ENCODE data around the gene BRAT1.
A peak's percentile ranks its signal among the peaks of the same experiment; 100 is the strongest.
"Not testable (repeated sequence)": the region's sequence is repeated elsewhere in the genome, so short reads cannot be mapped to it uniquely, and the experiment has no call there.

Gene BRAT1

DNA sequence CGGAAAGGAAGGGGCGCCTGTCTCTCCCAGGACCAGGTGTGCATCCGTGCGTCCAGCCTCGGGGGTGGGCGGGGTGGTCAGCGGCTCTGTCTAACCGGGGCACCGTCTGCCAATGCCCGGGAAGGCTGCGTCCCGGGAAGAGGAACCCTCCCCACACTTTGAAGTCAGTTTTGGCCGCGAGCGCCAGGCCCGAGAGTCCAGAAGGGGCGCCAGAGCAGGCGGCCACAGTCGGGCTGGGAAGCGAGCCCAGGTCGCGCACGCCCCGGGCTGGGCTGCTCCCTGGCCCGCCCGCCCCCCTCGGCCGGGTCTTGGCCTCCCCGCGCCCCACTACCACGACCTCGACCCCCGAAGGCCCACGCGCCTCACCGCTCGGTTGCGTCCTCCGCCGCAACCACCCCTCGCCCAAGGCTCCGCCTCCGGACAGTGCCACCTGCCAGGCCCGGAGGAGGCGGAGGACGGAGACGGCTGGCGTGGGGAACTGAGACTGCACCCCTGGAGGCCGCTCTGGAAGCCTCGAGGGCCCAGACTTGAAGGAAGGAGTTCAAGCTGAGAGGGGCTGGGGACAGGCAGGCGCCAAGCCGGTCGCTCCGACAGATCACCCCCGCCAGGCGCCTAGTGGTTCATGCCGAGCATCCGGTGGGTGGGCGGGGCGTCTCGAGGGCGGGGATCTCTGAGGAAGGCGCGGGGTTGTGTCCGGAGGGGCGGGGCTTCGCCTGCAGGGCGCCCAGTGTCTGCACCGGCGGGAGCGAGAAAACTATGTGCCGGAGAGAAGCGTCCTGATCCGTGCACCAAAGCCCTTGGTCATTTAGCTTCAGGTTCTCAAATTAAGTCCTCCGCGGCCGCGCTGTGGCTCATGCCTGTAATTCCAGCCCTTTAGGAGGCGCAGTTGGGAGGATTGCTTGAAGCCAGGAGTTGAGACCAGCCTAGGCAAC lies at the start of gene BRAT1:
TSS of gene BRAT1 (minus strand) at position 404 of the 932 bp plus-strand sequence. CDS start 1,093 bp downstream, outside the sequence.
- DNase-seq = peak; percentile 85

DNA sequence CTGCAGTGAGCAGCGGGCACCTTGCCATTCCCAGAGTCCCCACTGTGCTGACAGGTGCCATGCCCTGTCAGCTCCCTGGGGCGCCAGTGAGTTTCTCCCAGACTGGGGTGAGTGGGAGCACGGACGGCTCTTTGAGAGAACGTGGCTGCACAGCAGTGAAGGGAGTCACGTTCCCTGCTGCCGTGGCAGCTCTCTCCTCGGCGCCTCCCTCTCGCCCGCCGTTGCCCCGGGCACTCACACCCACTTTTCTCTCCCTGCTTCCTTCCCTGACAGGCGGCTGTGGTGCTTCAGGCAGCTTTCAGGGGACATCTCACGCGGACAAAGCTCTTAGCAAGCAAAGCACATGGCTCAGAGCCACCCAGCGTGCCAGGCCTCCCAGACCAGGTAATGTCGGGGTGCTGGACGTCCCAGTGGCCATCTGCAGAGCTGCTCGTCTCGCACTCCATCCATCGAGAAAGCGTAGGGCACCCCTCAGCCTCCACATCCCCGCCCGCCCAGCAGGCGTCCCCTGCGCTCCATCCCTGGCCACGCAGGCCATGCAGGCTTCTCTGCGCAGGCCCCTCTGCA lies 49.4 kb upstream of the BRAT1 start:
- DNase-seq = no peak

DNA sequence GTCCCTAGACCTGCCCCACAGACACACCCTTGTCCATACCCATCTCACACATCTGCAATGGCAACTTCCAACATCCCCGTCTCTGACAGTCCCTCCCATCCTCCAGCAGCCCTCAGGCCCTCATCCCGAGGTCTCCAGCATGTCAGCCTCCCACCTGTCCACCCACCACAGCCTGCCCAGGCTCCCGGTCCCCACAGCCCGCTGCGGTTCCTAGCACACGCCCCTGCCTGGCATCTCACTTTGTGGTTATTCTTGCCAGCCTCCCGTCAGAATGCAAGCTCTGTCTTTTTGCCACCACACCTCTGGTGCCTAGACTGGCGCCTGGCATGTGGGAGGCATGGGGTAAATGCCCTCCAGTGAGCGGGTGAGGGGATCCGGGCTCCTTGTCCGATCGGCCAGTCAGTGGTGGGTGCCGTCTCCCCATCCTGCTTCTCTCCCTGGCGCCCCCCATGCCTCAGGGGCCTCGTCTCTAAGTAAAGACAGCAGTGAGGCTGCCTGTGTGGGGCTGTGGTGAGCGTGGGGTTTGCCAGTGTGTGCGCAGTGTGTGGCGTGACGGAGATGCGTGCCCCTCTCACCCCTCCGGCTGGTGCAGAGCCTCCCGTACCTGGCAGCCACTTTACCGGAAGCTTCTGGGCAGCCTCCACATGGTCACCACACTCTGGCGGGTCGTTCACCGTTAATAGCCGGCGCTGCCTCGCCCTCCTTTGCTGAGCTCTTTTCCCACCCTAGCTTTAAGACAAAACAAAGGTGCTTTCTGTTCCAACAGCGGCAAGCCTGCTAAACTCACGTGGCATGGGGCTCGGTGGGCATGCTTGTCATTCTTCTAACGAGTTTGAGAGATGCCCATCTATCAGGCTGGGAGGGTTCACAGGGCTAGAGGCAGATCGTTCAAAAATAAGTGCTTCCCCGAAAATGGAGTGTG lies 48.0 kb upstream of the BRAT1 start:
- no peak for DNase-seq

DNA sequence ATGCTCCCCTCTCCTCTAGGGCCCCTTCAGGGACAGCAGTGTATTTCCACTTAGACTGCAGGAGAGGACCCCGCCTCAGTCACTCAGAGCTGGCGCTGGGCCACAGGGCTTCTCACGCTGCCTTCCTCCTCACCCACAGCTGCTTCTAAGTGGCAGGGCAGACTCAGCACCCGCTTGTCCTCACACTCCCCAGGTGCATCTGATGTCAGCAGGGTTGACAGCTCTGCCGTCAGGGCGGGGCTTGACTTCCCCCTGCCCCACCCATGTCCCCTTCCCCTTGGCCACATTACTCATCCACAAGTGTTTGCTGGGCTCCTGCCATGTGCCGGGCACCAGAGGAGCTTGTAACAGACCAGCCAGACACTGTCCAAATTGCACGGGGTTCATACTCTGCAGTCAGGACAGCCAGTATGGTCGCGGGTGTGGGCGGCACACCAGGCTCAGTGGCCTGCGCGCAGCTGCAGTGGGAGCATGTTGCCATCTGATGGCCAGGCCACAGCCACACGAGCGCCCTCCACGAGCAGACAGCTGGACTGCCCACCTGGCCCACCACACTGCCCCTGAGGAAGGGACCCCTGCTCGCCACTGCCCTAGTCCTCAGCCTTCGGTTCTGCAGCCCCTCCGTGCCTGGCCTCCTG lies 47.2 kb upstream of the BRAT1 start:
- DNase-seq = no peak

DNA sequence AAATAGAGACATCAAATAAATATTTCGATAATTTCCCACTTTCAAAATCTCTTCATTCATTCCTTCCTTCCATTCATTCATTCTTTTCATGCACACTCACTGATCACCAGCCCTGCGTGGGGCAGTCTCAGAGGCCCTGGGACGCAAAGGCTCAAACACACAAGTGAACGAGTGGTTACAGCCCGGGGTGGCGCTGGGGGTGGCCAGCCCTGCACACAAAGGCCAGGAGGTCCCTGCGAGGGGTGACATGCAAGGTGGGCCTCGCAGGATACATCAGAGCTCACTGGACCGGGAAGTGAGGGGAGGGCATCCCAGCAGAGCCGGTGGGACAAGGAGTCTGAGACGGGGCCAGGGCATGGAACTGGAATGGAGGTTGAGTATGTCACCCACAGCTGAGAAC lies 46.6 kb upstream of the BRAT1 start:
- no peak for DNase-seq

DNA sequence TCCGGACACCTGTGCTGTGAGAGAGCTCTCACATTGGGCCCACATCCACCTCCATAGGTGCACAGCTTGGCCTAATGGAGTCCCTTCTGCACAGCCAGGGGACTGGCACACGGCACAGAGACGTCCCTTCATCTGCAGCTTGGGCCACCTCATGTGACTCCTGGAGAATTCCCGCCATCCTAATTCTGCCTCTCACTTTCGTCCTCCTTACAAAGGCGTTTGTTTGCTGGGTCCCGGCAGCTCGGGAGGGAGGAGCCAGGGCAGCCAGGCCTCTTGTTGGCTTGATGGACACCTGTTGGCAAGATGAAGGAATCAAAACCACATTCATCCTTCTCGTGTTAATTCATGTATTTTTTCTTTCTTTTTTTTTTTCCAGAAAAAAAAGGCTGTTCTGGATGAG lies 45.7 kb upstream of the BRAT1 start:
- DNase-seq = no peak

DNA sequence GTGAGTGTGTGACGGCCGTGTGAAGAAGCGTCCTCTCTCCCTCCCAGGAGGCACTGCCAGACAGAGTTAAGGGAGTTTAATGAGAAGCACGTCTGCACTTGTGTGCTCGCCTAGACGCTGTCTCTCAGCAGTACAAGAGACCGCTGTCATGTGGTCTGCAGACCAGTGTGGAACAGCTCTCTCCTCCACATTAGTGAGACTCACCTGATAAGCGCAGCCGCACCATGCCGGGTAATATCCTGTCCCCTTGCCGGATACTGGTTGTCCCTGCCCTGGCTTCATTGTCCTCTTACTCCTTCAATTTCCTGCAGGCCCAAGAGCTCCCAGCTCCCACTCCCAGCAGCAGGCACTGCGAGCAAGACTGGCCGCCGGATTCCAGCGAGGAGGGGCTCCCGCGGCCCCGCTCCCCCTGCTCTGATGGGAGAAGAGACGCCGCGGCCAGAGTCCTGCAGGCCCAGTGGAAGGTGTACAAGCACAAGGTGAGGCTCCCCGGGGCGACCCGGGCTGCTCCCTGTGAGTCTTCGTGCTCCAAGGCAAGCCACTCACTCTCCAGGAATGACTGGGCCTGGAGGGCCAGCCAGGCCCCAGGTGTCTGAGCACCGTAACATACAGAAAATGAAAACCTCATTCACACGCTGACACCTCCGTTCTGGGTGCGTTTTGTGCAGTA lies 43.0 kb upstream of the BRAT1 start:
- DNase-seq = no peak

DNA sequence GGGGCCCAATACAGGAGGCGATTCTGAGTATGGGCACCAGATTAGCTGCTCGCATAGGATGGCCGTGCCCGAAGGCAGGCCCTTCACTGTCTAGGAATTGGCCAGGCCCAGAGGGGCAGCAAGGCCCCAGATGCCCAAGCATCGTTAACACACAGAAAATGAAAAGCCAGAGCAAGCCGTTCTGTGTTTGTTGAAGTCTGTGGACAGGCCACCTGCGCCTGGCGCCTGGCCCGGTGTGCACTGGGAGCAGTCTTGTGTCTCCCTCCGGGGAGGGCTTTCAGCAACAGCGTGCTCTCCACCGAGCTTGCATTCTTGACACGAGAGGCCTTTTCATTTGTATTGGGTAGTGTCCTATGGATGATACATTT lies 41.9 kb upstream of the BRAT1 start:
- no peak for DNase-seq

DNA sequence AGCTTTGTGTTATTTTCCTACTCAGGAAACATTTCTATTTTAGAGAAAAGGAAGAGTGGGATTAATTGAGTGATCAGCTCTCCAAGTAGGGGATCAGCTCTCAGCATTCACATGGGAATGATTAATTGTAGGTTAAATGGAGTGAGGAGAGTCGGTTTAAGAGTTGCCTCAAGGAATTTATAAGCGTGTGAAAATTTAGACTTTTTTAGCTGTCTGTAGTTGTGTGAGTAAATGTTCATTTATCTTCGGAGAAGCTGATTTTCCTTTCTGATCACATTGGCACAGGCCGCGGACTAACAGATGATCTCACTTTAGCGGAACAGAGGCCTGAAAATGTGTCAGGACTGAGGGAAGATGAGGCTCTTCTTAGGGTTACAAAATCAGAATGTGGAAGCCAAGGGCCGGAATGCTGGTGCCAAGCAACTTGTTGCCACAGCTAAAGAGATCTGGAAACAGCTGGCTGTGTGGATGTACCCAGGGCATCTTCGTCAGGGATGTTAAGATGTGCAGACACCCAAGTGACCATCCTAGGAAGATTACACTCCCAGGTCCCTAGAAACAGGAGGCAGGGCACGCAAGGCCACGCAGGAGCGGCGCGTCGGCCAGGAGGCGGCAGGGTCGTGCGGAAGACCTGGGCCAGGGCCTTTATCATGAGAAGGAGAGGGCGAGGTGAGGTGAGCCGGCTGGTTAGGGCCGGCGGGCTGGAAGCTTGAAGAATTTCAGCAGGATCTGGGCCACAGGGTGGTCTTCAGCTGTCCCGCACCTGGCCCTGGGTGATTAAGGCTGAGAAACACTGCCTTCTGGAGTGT lies 41.3 kb upstream of the BRAT1 start:
- DNase-seq = no peak

DNA sequence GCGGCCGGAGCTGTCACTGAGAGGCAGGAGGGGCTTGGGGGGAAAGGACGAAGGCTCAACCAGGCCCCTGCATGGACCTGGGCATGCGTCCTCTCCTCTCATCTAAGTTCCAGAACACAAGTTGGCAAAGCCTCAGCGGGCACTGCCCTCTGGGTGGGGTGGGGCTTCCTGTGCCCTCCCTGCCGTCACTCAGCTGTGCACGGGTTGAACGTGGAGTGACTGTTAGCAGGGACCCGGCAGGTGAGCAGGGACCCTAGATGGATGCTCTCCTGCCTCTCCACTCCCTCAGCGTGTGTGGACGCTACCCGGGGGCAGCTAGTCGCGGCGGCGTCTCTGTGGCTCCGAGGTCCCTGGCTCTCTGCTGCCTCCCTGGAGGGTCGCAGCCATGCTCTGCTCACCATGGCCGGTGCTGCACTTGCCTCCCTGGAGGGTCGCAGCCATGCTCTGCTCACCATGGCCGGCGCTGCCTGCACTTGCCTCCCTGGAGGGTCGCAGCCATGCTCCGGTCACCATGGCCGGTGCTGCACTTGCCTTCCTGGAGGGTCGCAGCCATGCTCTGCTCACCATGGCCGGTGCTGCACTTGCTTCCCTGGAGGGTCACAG lies 40.0 kb upstream of the BRAT1 start:
- DNase-seq = no peak

DNA sequence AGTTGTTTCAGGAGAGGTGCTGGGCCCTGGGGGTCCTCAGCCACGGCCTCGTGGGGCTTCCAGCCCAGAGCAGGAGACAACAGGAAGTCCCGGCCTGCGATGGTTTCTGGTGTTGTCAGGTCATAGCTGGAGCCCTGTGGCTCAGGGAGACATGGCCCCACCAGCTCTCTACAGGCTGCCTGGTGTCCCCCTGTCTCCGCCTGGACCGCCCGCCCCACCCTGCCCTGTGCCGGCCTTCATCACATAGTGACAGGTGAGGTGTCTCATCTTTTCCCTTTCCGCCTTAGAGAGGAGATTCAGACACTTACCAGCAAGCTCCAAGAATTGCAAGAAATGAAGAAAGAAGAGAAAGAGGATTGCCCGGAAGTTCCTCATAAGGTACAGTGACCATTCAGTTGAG lies 39.3 kb upstream of the BRAT1 start:
- no peak for DNase-seq

DNA sequence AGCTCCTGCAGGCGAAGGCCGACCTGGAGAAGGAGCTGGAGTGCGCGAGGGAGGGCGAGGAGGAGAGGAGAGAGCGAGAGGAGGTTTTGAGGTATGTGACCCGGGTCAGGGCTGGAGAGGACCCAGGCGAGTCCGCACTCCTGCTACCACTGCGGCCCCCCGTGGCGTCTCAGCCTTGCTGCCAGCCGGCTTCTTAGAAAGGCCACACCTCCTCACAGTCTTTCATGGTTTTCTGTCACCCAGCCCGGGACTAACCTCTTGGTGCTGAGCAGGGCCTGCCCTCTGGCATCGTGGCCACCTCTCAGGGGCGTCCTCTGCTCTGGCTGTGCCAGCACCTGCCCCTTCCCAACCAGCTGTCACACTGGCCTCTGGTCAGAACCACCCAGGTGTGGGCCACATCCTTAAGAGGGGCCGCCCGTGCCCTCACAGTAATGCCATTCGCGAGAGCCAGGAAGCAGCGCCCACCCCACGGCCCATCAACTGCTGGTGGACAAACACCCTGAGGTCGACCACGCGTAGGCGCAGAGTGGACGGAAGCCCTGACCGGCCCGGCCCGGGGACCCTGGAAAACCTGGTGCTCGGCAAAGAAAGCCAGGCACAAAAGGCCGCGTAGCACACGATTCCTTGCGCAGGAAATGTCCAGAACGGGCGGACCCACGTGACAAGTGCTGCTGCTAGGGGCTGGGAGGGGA lies 37.9 kb upstream of the BRAT1 start:
- no peak for DNase-seq

DNA sequence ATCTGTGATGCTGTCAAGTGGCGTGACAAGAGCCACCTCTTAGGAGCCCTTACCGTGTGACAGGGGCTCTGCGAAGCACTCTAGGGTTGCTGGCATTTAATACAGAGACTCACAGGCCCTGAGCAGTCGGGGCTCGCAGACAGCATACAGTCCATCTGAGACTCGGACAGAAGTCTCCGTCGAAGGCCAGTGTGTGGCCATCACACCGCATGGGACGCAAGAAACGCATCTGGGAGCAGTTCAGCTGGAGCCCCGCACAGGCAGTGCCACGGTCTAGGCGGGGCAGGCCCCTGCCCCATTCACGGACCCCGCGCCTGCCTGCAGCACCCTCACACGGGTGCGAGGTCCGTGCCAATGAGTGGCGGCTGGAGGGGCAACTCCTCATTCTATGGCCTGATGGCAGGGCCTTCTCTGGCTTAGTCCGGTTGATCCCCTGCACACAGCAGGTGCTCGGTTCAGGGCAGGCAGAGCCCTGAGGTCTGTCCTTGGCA lies 37.1 kb upstream of the BRAT1 start:
- DNase-seq = no peak

DNA sequence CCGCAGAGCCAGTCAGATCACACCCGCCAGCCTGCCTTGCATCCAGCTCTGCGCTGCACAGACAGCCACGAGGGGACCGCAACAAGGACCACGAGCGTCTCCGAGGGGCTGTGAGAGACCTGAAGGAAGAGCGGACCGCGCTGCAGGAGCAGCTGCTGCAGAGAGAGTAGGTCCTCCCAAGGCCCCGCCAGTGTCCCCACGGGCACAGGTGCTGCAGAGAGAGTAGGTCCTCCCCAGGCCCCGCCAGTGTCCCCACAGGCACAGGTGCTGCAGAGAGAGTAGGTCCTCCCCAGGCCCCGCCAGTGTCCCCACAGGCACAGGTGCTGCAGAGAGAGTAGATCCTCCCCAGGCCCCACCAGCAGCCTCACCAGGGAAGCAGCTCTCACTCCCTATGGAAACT lies 34.6 kb upstream of the BRAT1 start:
- not testable (repeated sequence) for DNase-seq

DNA sequence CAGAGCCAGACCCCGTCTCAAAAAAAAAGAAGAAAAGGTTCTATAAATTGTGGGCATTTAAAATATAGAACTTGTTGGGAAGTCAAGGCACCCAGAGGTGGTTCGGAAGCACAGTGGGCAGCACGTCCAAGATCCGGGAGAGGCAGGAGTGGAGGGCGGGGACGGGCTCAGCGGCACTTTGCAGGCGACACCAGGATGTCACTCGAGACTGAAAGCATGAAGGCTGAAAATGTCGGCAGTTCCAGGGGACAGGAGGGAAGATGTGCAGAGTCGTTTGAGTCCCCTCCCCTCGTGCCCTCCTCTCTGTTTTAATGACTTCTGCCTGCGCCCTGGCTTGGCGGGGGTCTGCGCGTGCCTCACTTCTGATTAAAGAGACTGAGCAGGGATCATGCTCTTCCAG lies 34.0 kb upstream of the BRAT1 start:
- DNase-seq = no peak

DNA sequence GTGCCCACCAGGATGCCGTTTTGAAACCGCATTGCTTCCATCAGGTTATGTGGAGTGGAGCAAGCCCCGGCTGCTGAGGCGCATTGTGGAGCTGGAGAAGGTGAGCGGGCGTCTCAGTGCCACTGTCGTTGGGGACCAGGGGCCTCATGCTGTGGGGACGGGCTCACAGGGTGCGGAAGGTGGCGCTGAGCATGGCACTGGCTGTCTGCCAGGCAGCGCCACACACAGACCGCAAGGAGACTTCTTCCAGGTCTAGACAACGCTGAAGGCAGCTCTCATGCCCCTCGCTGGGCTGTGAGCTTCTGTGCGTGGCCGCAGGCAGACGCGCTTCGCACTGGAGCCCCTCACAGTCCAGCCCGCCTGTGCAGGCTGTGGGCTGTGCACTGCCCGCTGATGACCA lies 32.5 kb upstream of the BRAT1 start:
- DNase-seq = no peak

DNA sequence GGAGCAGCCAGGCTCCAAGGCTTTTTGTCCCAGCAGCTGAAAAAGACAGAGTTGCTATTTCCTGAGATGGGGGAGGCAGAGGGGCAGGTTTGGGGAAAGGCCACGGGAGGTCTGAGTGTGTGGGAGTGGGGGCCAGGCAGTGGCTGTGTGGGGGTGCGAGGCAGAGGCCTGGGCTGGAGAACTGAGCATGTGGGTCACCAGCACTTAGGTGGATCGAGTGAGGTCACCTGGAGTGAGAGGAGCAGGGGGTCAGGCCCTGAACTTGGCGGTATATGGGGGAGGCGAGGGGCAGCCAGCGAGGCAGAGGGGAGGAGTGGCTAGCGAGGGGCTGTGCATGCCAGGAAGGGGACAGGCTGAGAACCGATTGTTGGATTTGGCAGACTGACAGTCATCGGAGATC lies 31.8 kb upstream of the BRAT1 start:
- no peak for DNase-seq

DNA sequence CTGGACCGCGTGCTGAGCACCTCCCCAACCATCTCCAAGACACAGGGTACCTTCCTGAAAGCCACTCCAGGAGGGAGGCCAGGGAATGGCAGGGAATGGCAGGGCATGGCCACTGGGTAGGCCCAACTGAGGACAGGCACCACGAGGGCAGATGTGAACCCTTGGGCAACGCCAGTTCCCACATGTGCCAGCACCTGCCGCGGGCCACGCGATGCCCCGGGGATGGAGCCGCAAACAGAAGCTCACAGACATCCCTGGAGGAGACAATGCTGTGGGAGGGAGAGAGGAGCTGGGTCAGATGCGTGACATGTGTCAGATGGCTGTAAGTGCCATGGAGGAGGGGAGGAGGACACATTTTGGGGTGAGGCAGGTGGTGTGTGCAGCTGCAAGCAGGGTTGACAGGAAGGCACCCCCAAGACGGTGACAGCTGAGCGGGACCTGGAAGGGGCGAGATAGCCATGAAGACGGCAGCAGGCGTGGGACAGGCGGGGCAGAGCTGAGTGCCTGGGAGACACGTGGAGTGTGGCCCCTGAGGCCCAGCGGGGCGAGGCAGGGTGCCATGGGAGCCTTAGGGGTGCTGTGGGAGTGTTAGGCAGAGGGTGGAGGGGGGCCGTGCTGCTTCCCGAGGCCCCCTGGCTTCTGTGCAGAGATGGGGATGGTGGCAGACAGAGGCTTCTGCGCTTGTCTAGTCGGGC lies 31.1 kb upstream of the BRAT1 start:
- DNase-seq = no peak

DNA sequence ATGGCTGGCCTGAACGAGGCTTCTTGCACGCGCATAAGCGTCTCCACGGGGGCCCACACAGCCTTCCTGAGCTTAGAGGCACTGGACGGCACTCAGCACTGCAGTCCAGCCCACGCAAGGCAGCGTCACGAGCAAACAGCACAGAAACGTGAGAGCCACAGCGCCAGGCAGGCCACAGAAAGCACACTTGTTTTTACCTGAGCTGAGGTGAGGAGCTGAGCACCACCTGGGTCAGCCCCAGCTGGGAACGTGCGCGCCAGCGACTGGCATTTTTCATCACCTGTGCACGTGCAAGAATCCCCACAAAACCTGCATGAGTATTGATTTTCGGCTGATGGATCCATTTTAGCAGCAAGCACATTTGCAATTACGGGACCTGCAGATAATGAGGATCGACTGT lies 30.1 kb upstream of the BRAT1 start:
- no peak for DNase-seq

Measured in NCI-H1105 treated with DMSO at 0.1 percent for 48 hours (cell line).